ENCODE measurements around the gene SPOCK1.

The SPOCK1 gene

DNA sequence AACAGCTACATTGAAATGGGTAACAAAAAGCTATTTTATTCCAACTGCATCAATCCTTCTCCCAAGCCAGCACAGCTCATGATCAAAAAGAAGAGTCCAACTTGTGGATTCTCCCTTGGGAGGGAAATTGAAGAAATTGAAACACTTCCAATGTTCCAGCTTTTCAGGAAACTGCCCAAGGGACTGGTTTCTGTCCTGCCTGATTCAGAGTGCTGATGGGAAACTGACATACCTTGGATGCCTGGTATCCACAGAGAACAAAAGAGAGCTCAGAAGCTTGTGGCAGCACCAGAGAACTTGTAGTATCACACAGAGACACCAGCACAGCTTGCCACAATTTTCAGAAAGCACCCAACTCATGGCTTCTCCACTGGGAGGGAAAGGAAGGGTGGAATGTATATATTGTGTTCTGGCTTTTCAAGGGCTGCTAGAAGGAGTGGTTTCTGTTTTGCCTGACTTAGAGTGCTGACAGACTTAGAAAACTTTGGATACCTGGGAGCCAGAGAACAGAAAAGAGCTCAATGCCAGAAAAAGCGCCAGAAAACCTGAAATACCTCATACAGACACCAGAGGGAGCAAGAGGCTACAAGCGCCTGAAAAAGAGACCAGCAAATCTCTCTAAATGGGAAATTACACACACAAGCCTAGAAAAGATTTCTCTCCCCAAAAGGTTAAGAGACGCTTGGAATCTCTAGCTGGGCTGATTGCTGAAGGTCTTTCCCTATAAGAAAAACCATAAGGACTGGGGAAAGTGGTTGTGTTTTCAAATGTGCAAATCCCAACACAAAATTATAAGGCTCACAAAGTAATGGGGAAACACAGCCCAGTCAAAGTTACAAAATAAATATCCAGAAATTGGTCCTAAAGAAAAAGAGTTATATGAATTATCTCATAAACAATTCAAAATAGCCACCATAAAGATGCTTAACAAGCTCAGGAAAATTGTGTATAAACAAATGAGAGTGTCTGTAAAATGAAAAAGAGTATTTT, 178.8 kb downstream of the SPOCK1 start:
- DNase-seq, result no peak

- DNase-seq, result no peak
Measured at GRCh38 chr5:137318027-137318426, 181.1 kb downstream of the SPOCK1 start.

DNA sequence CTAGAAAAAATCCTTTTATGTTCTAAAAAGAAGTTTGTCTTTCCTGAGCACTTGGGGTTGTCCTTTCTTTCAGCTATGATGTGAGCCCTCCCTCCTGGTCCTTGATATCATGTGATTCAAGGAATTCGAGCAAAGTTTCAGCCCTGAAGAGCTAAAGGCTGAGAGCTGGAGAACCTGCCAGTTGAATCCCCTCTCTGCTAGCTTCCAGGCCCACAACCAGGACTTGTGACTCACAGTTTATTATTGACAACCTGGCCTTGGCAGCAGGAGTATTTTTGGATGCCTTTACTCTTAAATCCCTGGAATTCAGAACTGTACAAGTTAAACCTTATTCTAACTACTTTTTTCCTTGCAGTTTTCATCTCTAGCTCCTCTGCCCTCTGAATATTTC, 182.8 kb downstream of the SPOCK1 start:
- DNase-seq, result no peak

DNA sequence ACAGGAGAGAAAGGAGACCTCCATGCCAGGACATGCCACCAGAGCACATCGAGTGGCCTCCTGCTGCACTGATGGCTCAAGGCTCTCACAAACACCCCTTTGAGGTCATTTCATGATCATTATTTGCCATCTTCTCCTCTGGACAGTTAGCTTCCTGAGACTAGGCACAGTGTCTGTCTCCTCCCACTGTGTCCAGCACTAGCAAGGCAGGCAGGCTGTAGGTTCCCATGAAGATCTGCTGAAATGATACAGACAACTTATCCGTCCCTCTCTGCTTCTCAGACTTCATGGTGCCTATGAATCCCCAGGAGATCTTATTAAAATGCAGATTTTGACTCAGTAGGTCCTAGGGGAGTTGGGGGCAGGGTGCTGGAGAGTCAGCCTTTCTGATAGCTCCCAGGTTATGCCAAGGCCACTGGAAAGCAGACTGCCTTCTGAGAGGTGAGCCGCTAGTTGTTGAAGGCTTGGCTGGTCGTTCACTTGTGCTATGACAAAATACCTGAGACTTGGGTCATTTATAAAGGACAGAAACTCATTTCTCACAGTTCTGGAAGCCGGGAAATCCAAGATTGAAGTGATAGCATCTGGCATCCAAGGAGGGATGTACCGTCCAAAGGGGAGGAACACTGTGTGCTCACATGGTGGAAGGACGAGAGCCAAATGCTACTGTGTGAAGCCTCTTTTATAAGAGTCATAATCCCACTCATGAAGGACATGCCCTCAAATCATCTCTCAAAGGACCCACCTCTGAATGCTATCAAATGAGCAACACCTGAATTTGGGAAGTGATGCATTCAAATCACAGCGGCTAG, 183.4 kb downstream of the SPOCK1 start:
- DNase-seq, result no peak

DNA sequence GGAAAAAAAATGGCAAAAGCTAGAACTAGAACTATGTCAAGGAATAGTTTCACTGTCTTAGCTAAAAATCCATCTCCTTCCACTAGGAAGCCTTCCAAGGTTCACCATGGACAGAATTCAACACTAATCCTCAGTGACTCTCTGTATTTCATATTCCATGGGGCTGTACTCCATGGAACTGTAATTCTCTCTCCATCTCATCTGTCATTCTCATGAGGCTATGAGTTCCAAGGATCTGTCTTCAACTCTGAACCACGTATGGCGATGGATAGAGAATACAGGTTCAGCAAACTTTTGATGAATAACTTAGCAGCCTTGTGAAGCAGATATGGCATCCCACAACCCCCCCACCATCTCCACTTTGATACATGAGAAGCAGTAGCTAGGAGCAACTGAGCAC, 184.0 kb downstream of the SPOCK1 start:
- DNase-seq, result no peak

- no peak for DNase-seq
Measured at GRCh38 chr5:137313526-137314175, 185.5 kb downstream of the SPOCK1 start.

GRCh38 chr5:137312011-137312410, 187.1 kb downstream of the SPOCK1 start:
- no peak for DNase-seq

DNA sequence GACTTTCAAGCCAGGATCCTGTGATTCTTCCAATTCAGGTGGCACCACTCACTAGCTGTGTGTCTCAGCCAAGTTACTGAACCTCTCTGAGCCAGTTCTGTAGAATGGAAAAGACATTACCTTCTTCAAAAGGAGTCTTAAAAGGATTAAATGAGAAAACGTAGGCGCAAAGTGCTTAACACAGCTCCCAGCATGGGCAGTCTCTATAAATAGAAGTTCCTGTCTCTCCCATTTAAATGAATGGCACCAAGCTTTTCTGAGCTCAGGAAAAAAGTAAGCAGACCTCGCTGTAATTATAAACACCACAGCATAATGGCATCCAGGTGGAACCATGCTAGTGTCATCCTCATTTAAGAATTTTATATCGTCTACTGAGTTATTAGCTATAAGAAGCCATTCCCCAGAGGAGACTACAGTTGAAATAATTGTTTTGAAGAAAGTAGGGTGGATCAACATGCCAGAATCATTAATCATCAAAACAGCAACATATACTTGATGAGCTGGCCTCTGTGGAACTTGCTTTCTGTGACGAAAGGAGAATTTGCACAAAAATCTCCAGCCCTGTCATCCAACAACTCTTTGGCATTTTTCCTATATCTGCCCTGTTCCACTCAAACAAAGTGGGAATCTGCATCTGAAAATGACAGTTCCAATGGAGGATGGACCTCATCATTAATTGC, 188.9 kb downstream of the SPOCK1 start:
- no peak for DNase-seq

GRCh38 chr5:137309290-137309689, 189.8 kb downstream of the SPOCK1 start:
- DNase-seq, result no peak

DNA sequence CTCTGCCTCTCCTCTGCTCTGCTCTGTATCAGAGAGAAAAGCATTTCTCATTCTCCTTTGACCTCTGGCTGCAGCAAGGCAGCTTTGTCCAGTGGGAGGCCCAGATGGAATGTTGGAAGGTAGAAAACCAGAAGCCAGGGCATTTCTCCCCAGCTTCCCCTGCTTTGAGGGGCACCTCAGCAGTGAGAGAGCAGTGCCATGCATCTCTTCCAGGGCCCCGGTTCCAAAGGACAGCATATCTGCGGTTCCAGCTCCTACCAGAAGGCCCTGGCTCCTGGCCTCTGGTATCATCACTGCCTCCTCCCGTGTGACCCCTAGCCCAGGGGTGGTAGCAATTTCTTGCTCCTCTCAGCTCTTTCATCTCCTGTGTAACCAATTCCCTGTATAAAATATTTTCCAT, 190.8 kb downstream of the SPOCK1 start:
- no peak for DNase-seq

DNA sequence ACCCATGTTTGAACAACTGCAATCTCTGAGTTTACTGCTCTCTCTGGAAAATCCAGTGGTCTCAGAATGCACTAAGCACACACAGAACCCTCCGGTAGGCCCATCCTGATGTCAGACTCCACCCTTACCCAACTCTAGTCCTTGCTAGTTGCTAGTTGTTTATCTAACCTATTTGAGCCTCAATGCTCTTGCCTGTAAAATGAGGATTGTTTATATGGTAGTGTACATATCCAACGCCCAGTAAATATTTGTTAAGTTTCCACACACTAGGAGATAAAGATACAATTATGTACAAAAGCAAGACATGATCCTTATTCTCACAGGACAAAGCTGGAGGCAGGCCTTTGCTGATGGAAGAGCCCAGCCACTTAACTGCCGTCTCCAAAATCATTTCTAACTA, 192.2 kb downstream of the SPOCK1 start:
- no peak for DNase-seq

- no peak for DNase-seq
Measured at GRCh38 chr5:137305971-137306602, 193.0 kb downstream of the SPOCK1 start.

- no peak for DNase-seq
Measured at GRCh38 chr5:137304226-137304874, 194.8 kb downstream of the SPOCK1 start.

DNA sequence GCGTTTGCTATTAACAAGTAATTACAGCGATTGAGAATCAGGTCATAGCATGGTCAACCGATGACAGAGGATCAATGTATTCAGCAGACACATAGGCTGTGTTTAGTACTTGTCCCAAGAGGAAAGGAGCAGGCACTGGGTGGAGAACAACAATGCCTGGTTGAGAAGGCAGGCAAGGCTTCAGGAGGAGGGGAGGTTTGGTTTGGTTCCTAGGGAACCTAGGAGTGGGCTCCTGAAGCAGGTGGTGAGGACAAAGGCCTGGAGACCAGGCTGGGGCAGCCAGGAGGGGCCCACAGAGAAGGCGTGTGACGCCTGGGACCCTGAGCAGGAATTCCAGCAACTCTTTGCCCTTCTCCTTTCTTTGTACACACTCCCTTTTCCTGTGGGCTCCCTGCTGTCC, 195.6 kb downstream of the SPOCK1 start:
- no peak for DNase-seq

DNA sequence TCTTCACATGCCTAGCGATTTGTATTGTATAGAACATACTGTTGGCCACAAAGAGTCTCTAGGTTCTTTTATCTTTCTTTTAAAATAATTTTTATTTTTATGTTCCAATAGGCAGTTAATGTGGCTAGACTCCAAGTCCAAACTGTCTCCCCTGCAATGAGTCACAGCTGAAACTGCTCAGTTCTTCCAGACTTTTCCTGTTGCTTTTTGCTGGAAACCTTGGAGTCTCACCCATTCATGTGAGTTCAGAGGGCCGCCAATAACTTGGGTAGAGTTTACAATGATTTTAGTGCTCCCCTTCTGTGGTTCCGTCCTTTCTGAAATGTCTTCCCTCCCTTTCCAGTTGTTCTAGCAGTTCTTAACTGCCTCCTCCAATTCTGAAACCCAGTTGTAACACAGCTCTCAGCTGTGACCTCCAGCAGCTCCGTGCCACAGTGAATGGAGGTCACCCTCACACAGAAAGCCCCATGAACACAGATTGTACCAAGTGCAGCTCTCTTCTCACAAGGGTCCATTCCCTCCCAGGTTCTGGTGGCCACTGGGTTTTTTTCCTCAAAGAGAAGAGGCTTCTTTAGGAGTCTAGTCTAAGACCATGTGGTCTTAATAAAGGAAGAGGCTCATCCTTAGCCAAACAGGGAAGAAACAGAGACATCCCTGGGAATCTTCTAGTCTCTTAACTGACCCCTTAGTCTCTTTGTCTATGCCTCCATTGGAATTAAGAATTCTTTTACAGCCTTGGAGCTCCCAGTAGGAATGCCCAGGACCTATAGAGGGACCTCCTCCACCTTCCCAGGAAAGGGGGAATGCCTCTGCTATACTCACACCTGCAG, 198.5 kb downstream of the SPOCK1 start:
- DNase-seq, result no peak

- DNase-seq, result no peak
Measured at GRCh38 chr5:137296213-137296781, 202.8 kb downstream of the SPOCK1 start.

- DNase-seq, result no peak
Measured at GRCh38 chr5:137294604-137295003, 204.5 kb downstream of the SPOCK1 start.

DNA sequence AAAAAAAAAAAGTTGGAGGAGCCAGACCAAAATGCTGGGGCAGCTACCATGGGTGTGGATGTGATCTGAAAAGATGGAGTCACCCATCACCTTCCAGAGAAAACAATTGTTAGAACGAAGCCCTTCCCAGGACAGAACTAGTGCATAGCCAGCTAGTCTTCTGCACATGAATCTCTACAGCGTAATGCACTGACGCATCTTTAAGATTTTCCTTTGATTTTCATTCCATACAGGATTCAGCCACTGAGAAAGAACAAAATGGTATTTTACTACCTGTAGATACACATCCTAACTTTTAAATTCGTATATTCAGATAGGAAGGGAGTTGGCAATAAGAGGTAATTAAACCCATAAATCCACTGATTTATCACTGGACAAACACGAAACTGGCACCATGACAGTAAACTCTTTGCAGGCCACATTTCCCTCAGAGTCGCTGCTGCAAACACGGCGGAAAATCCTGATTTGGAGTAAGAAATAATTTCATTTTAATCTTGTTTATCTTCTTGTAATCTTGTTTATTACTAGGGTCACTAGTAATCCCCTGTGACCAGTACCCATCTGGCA, 206.6 kb downstream of the SPOCK1 start:
- no peak for DNase-seq

DNA sequence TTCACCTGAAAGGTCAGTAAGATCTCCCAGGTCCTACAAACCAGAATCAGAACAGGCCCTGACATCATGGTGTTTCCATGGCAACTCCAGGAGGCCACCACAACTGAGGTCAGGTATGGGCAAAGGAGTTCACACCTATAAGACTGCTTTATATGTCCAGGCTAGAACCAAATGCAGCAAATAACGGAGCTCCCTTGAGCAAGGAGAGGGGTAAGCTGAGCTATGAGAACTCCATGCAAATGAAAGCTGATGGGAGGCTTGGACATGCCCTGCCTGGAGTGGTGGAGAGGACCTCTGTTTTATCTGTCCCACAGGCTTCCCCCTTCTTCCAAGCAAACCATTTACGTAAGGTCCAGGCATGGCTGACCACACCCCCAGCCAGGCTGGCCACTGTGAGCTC, 207.7 kb downstream of the SPOCK1 start:
- no peak for DNase-seq

- DNase-seq, result no peak
Measured at GRCh38 chr5:137291031-137291430, 208.1 kb downstream of the SPOCK1 start.

Data from stimulated activated CD4-positive, alpha-beta T cell treated with anti-CD3 and anti-CD28 coated beads, Interleukin-4, amount 100 ng/mL, for 4 hours (primary cell).